HL-60 (cell line): Measurements from ENCODE around the gene TCF25.

Experiments used
- CTCF ChIP-seq: IDR thresholded peaks from one replicate; pipeline ENCODE4 v1.5.1; 2011; ENCODE audit warnings: low read length, control low read depth, inconsistent platforms; ENCODE audit not compliant: insufficient read depth
- GABPA ChIP-seq: IDR thresholded peaks from 2 replicates; pipeline ENCODE4 v1.6.1; 2012; ENCODE audit warnings: low read depth
- POLR2AphosphoS5 ChIP-seq: IDR thresholded peaks from 2 replicates; pipeline ENCODE4 v1.6.1; 2012; ENCODE audit warnings: low read depth
- REST ChIP-seq: IDR thresholded peaks from 2 replicates; pipeline ENCODE4 v1.6.1; 2012; ENCODE audit warnings: low read depth; ENCODE audit not compliant: insufficient replicate concordance

GRCh38 chr16:89952049-89952448 is 78.7 kb downstream of the TCF25 start:
- no peak for TF ChIP-seq CTCF
- TF ChIP-seq REST: no peak
- TF ChIP-seq POLR2AphosphoS5: no peak
- TF ChIP-seq GABPA: no peak
